CD14-positive monocyte (primary cell): Measurements from ENCODE around the gene SPG7. TPM values are rescaled to one million over a fixed set of nuclear protein-coding genes. Genes with fewer than 3 reads are reported as not detected.

Source experiments
- DNase-seq, 3 donors: peaks; one replicate each; pipeline ENCODE4 v3.0.0-alpha.2; 2011 to 2022
- H2AFZ ChIP-seq: 2 replicates; pipeline ENCODE4 v1.6.0; 2012; ENCODE audit warnings: mild to moderate bottlenecking, low read depth, low read length, inconsistent platforms; ENCODE audit not compliant: insufficient read depth, poor library complexity, severe bottlenecking
- H3K27ac ChIP-seq, 2 donors: 1 replicate in 1 of 2; 2 replicates in 1 of 2; pipeline ENCODE4 v1.5.1; 2012 to 2013; ENCODE audit warnings: low read length in 2 of 2, control low read depth in 1 of 2, inconsistent platforms in 1 of 2, low read depth in 1 of 2, mild to moderate bottlenecking in 1 of 2
- H3K27me3 ChIP-seq, 2 donors: one replicate each; pipeline versions ENCODE4 v1.6.0 to v1.6.1; 2011 to 2013; ENCODE audit warnings: low read length in 2 of 2; ENCODE audit not compliant: control insufficient read depth in 2 of 2, insufficient read depth in 2 of 2
- H3K36me3 ChIP-seq, 2 donors: replicated peaks in 1 of 2; 1 replicate in 1 of 2; 2 replicates in 1 of 2; pipeline versions ENCODE4 v1.5.1 to v1.6.1; 2012 to 2013; ENCODE audit warnings: low read length in 2 of 2, control low read depth in 1 of 2, inconsistent platforms in 1 of 2, mild to moderate bottlenecking in 1 of 2; ENCODE audit not compliant: insufficient read depth in 2 of 2, control insufficient read depth in 1 of 2
- H3K4me1 ChIP-seq, 2 donors: 1 replicate in 1 of 2; 2 replicates in 1 of 2; pipeline versions ENCODE4 v1.5.1 to v1.6.1; 2012 to 2013; ENCODE audit warnings: low read length in 2 of 2, control low read depth in 1 of 2, inconsistent platforms in 1 of 2, mild to moderate bottlenecking in 1 of 2, moderate library complexity in 1 of 2; ENCODE audit not compliant: insufficient read depth in 2 of 2, control insufficient read depth in 1 of 2
- H3K4me2 ChIP-seq: replicated peaks from 2 replicates; pipeline ENCODE3; 2012; ENCODE audit warnings: low read length, moderate library complexity, mild to moderate bottlenecking; ENCODE audit not compliant: poor library complexity, severe bottlenecking; ENCODE audit errors: extremely low read depth
- H3K4me3 ChIP-seq, 3 experiments: fragments of 200-600 bp in 1 of 3; sonication (generic) in 1 of 3; replicated peaks in 1 of 3; 1 replicate in 2 of 3; 2 replicates in 1 of 3; pipeline ENCODE4 v1.5.1; 2011 to 2013; ENCODE audit warnings: low read length in 3 of 3, mild to moderate bottlenecking in 3 of 3, control low read depth in 2 of 3, low read depth in 2 of 3, inconsistent platforms in 1 of 3, moderate library complexity in 1 of 3
- H3K79me2 ChIP-seq: 2 replicates; pipeline ENCODE4 v1.6.0; 2012; ENCODE audit warnings: mild to moderate bottlenecking, control low read depth, inconsistent platforms, low read length, moderate library complexity; ENCODE audit not compliant: insufficient read depth
- H3K9ac ChIP-seq: 2 replicates; pipeline ENCODE4 v1.6.0; 2017; ENCODE audit warnings: low read length, mild to moderate bottlenecking; ENCODE audit not compliant: insufficient read depth, poor library complexity, severe bottlenecking
- H3K9me3 ChIP-seq, 2 donors: replicated peaks in 1 of 2; 1 replicate in 1 of 2; 2 replicates in 1 of 2; pipeline versions ENCODE4 v1.5.1 to v1.6.1; 2012 to 2013; ENCODE audit warnings: low read length in 2 of 2, control low read depth in 1 of 2; ENCODE audit not compliant: control insufficient read depth in 1 of 2, insufficient read depth in 1 of 2
- H4K20me1 ChIP-seq: 2 replicates; pipeline ENCODE4 v1.6.0; 2012; ENCODE audit warnings: mild to moderate bottlenecking, low read length, control low read depth, moderate library complexity; ENCODE audit not compliant: insufficient read depth
- H3K27ac Mint-ChIP-seq, 7 donors: one replicate each; pipeline ENCODE4 v1.8.0; 2020; ENCODE audit warnings: mild to moderate bottlenecking in 7 of 7, mixed read lengths in 7 of 7, moderate library complexity in 6 of 7, inconsistent platforms in 2 of 7
- H3K27me3 Mint-ChIP-seq, 3 donors: one replicate each; pipeline ENCODE4 v1.8.0; 2021 to 2022; ENCODE audit warnings: low read depth in 3 of 3, mild to moderate bottlenecking in 3 of 3, mixed read lengths in 3 of 3, moderate library complexity in 3 of 3, inconsistent platforms in 1 of 3
- H3K36me3 Mint-ChIP-seq, 2 donors: one replicate each; pipeline ENCODE4 v1.8.0; 2020; ENCODE audit warnings: mixed read lengths in 2 of 2, inconsistent platforms in 1 of 2, mild to moderate bottlenecking in 1 of 2
- H3K4me1 Mint-ChIP-seq: one replicate; pipeline ENCODE4 v1.8.0; 2020; ENCODE audit warnings: mild to moderate bottlenecking, mixed read lengths
- H3K4me3 Mint-ChIP-seq, 2 donors: one replicate each; pipeline ENCODE4 v1.8.0; 2020; ENCODE audit warnings: mild to moderate bottlenecking in 2 of 2, mixed read lengths in 2 of 2, moderate library complexity in 1 of 2
- H3K9me3 Mint-ChIP-seq, 7 donors: one replicate each; pipeline ENCODE4 v1.8.0; 2020 to 2022; ENCODE audit warnings: mixed read lengths in 7 of 7, mild to moderate bottlenecking in 6 of 7, moderate library complexity in 6 of 7, inconsistent platforms in 2 of 7
- WGBS: methylation state at CpG from one replicate; pipeline ENCODE4 v1.1.5; 2013; ENCODE audit warnings: missing lambda C conversion rate; ENCODE audit not compliant: insufficient coverage; 5-methylcytosine and 5-hydroxymethylcytosine counted together
- intact Hi-C, 2 donors: fragments of 100-400 bp; cut with micrococcal nuclease; formaldehyde crosslinking; loops; one replicate each; pipeline versions ENCODE4 v1.15.0 to v1.15.1; 2023
- polyA plus RNA-seq, 3 donors: library from polyadenylated mRNA; depleted of rRNA in 1 of 3; unstranded in 2 of 3; stranded (reverse) in 1 of 3; fragments of 300-500 nt in 2 of 3; fragments of >200 nt in 1 of 3; fragmentation: Illumina TruSeq in 2 of 3; gene quantifications; 1 replicate in 2 of 3; 2 replicates in 1 of 3; pipeline ENCODE4 v1.2.3, GENCODE V29; 2012 to 2021
- TF ChIP-seq, protein P1 (sequence below): fragments of 200-600 bp; IDR thresholded peaks from one replicate; pipeline ENCODE4 v1.8.0; 2022; ENCODE audit warnings: antibody characterized with exemption, mild to moderate bottlenecking

Gene SPG7
- polyA plus RNA-seq, 3 donors = 30.3 to 120 (median 34.4) TPM

DNA sequence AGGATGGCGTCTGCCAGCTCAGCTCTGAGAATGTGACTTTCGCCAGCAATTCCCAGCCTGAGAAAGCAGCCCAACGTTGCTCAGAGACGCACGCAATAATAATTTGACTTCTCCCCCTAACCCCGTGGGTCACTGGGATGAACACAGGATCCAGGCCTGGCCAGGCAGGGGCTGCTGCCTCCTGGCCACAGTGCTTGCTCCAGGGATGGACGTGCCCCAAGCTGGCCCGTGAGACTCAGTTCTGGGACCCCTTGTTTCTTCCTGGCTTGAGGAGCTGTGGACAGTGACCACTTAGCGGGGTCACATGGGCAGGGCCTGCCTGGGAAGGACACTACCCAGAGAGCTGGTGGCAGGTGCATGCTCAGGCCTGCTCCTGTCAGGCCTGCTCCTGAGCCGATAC lies 91.7 kb downstream of the SPG7 start:
- DNase-seq = no peak
- Histone ChIP-seq H3K4me1 (peaks cover 0 to 8% of the 10 kb centered on the region in 2 donors), H3K36me3 (no peaks in the 10 kb centered on the region), H3K4me2 (no peak overlapping the region), H2AFZ (no peak overlapping the region), H3K27me3 (no peaks in the 10 kb centered on the region), H4K20me1 (no peaks in the 10 kb centered on the region), H3K9ac (no peak overlapping the region), H3K27ac (no peak overlapping the region), H3K4me3 (no peak overlapping the region), H3K9me3 (no peaks in the 10 kb centered on the region), H3K79me2 (no peaks in the 10 kb centered on the region)
- TF ChIP-seq, protein P1, sequence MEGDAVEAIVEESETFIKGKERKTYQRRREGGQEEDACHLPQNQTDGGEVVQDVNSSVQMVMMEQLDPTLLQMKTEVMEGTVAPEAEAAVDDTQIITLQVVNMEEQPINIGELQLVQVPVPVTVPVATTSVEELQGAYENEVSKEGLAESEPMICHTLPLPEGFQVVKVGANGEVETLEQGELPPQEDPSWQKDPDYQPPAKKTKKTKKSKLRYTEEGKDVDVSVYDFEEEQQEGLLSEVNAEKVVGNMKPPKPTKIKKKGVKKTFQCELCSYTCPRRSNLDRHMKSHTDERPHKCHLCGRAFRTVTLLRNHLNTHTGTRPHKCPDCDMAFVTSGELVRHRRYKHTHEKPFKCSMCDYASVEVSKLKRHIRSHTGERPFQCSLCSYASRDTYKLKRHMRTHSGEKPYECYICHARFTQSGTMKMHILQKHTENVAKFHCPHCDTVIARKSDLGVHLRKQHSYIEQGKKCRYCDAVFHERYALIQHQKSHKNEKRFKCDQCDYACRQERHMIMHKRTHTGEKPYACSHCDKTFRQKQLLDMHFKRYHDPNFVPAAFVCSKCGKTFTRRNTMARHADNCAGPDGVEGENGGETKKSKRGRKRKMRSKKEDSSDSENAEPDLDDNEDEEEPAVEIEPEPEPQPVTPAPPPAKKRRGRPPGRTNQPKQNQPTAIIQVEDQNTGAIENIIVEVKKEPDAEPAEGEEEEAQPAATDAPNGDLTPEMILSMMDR = no peak
- H3K27ac Mint-ChIP-seq = no peak overlapping the region
- H3K4me1 Mint-ChIP-seq = peaks cover 7% of the 10 kb centered on the region
- H3K27me3 Mint-ChIP-seq = peaks cover 2 to 23% (median 4%) of the 10 kb centered on the region in 3 donors
- WGBS = 88% methylated on average over 9 of the region's 10 CpGs
- intact Hi-C loops = no loop called here
- no peak overlapping the region for H3K4me3 Mint-ChIP-seq
- H3K9me3 Mint-ChIP-seq = peaks cover 0 to 5% (median 0%) of the 10 kb centered on the region in 7 donors
- no peaks in the 10 kb centered on the region for H3K36me3 Mint-ChIP-seq

- intact Hi-C loops = no loop called here
- Histone ChIP-seq H3K27ac (no peak overlapping the region), H3K36me3 (no peaks in the 10 kb centered on the region), H3K79me2 (no peaks in the 10 kb centered on the region), H3K4me1 (peaks cover 0 to 8% of the 10 kb centered on the region in 2 donors), H3K9me3 (no peaks in the 10 kb centered on the region), H3K4me3 (no peak overlapping the region), H3K9ac (no peak overlapping the region), H4K20me1 (no peaks in the 10 kb centered on the region), H3K4me2 (no peak overlapping the region), H3K27me3 (no peaks in the 10 kb centered on the region), H2AFZ (no peak overlapping the region)
- H3K9me3 Mint-ChIP-seq = peaks cover 0 to 5% (median 0%) of the 10 kb centered on the region in 7 donors
- no peak overlapping the region for H3K4me3 Mint-ChIP-seq
- peaks cover 2 to 23% (median 4%) of the 10 kb centered on the region in 3 donors for H3K27me3 Mint-ChIP-seq
- TF ChIP-seq, protein P1 = no peak
- WGBS = 91% methylated on average over 12 of the region's 12 CpGs
- H3K4me1 Mint-ChIP-seq = peaks cover 7% of the 10 kb centered on the region
- no peaks in the 10 kb centered on the region for H3K36me3 Mint-ChIP-seq
- no peak for DNase-seq
- H3K27ac Mint-ChIP-seq = no peak overlapping the region
Measured at GRCh38 chr16:89600427-89600826, 92.2 kb downstream of the SPG7 start.
